Left cardiac atrium (tissue), 4 donors: ENCODE results near the gene COPE. TPM values are rescaled to one million over a fixed set of nuclear protein-coding genes. Genes with fewer than 3 reads are reported as not detected.

Experiments
- ATAC-seq, 2 donors: fragments of 200-7000 bp; cut with Tn5 transposase; one replicate each; pipeline ENCODE4 v1.9.1; 2020; ENCODE audit warnings: mild to moderate bottlenecking in 2 of 2, moderate library complexity in 2 of 2
- DNase-seq: peaks from one replicate; pipeline ENCODE4 v3.0.0-alpha.2; 2020
- intact Hi-C, 2 donors: fragments of 100-400 bp; cut with DNase I; formaldehyde crosslinking; loops; one replicate each; pipeline versions ENCODE4 v1.14.1 to v1.15.1; 2022 to 2023
- total RNA-seq, 2 donors: library from RNA; stranded (reverse); fragmentation: NEBNext Ultra II Directional; extraction: Animal tissue kit (Norgen Biotek cat#: 25700); gene quantifications; one replicate each; pipeline ENCODE4 v1.2.1, GENCODE V29; 2021
- donor health status: DM: no; HTN: yes; CAD: no.
- donor health status: DM: no; HTN: yes; CAD: no; lungs with severe emphysema.
- donor health status: DM: yes; HTN: yes; CAD: no.
- donor health status: Dilated cardiomyopathy.

COPE gene
- total RNA-seq, 2 donors from 2014 or later: 136 to 149 TPM

DNA sequence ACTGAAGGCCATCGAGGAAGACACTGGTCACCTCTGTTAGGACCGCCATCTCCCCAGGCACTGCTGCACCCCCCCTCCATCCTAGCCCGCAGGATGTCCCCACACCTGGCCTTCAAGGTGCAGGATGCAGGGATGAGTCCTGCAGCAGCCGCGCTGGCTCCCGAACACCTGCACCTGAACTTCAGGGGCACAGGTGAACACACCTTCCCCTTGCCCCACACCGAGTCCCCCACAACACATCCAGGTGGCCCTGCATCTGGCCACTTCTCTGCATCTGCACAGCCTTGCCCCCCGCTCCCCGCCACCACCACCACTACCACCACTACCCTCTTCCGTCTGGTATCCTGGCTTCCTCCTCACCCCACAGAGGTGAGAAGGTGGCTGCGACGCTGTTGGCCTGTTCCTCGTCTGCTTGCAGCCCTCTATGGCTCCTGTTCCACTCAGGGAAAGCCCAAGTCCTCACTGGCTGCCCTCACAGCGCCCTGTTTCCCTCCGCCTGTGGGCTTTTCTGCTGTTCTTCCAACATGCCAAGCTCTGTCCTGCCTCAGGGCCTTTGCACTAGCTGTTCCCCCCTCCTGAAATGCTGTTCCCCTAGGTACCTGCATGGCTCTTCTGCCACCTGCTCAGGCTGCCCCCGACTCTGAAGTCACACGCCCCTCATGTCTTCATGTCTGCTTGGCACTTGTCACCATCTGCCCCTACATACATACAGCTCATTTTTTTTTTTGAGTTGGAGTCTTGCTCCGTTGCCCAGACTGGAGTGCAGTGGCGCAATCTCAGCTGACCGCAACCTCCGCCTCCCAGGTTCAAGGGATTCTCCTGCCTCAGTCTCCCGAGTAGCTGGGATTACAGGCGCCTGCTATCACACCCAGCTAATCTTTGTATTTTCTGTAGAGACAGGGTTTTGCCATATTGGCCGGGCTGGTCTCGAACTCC, 21.8 kb downstream of the COPE start:
- DNase-seq (no peak), ATAC-seq (no peak)
- intact Hi-C loops: no loop called here

DNA sequence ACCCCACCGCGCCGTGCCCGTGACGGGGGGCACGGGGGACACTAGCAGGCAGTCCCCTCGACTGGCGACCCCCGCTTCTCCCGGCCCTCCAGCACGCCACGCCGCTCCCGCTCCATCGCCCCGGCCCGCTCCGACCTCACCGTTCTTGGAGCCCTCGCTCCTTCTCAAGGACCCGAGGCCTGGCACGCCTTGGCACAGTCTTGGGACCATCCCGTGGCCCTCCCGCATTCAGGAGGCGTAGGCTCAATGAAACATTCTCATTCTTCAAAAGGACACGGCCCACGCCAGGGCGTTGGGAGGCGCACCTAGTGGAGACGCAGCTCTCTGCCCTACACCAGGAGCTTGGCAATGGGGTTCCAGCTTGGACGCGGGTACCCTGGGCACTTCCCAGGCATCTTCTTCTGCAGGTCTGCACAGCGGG, 22.8 kb downstream of the COPE start:
- ATAC-seq (no peak), DNase-seq (no peak)
- intact Hi-C loops: no loop called here

DNA sequence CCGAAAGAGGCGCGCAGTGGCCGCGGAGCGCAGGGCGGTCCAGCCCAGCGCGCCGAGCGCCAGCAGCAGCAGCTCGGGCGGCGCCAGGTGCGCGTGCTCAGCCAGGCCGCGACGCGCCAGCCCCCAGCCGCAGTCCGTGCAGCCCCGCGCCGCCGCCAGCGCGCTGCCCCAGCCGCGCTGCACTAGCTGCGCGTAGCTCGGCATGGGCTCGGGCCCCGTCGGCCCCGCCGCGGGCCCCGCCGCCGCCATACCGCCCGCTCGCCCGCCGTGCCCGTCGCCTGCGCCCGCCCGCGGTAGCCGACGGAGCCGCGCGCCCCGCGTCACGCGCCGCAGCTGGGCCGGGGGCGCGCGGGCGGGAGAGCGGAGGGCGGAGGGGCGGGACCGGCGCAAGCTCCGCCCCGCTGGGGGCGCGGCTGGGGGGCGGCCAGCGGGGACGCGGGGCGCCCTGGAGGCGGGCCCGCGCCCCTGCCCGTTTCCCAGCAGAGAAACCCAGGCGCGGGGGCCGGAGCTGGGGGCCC, 23.3 kb downstream of the COPE start, which contains the start of gene CERS1:
CERS1 (minus strand) TSS at position 335 of the 518 bp plus-strand sequence; CDS start at position 249, 86 bp downstream.
- intact Hi-C loops: no loop called here
- no peak for DNase-seq
- no peak for ATAC-seq

DNA sequence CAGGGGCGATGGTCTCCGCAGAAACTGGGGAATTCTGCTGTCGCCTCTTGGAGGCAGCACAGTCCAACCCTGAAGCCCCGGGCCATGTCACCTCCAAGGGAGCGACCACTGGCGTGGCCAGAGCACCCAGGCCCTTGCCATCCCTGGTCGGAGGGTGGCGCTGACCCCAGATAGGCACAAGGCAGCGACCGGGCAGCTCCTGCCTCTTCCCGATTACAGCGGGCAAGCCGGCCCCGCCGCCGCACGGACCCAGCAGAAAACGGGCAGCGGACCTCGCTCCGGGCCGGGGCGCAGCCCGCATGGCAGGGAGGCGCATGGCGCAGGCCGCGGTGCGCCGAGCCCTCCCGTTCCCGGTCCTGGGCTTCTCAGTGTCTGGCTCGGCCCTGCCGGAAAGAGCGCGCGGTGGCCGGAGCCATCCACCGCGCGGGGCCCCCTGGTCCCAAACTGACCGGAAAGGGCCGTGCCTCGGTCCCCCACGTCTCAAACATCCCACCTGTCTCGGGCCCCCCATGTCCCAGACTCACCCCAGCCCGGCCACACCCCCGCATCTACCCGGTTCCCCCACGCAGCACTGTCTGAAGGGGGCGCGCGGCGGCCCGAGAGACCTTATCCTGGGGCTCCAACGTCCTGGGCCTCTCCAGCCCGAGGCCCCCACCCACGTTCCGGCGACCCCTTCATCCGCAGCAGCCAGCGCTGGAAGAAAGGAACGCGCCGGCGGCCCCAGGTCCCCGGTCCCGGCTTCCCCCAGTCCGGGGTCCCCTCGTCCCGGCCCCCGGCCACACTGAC, 24.0 kb downstream of the COPE start:
- intact Hi-C loops: no loop called here
- ATAC-seq: peak; percentile 41 to 49
- peak; percentile 56 for DNase-seq

DNA sequence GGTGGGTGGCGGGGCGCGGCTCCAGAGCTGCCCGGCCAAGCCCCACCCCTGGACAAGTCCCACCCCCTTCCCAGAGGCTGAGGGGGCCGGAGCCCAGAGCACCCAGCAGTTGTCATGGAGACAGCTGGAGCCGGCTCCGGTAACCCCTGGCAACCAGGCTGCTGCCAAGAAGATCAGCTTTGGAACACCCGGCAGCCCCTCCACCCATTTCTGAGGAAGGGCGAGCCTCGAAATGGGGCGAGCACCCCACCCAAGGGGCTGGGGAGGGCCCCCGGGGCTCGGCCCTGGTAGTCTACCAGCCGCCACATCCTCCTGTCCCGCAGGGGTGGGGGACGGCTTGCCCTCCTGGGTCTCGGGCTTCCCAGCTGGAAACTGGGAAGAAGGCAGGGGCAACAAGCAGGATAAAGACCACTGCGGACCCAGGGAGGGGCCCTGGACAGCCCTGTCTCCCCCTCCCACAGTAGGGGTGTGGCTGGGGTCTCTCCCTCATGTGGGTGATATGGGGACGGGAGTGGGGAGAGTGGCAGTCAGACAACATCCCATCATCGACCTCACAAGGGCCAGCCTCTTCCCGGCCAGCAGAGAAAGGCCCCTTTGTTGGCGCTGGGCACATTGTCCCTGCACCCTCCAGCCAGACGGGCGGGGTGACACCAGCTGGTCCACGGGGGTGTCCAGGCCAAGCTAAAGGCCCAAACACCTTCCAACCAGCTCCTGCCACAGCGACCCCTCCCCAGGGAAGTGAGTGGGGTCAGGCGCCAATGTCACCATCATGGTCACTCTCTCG, 24.7 kb downstream of the COPE start:
- no peak for DNase-seq
- ATAC-seq: peak; percentile 37 to 40
- intact Hi-C loops: no loop called here

DNA sequence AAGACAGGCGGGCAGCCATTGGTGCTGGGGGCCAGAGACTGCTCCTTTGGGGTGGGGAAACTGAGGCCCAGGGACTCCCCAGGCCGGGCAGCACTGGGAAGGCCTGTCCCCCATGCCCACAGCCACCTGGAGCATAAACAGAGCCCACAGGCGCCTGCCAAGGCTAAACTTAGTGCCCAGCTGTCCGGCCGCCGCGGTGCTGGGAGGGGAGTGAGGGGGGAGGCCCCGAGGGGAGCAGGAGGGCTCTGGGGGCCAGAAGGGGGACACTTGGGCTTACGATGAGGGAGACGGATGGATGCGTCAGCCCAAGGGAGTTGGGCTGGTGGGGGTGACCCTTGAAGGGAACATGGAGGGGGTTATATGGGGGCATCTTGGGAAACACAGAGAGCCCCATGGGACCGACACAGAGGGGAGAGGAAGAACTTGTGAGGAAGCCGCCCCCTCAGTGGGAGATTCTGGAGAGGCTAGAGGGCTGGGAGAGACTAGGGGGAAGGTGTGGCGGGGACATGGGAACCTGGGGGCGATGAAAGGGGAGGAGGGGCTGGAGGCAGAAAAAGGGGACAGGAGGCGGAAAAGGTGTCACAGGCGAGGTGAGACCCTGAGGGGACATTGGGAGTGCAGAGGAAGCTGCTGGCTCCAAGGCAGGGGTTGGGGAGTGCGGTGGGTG, 25.5 kb downstream of the COPE start:
- intact Hi-C loops: no loop called here
- ATAC-seq (no peak), DNase-seq (no peak)

DNA sequence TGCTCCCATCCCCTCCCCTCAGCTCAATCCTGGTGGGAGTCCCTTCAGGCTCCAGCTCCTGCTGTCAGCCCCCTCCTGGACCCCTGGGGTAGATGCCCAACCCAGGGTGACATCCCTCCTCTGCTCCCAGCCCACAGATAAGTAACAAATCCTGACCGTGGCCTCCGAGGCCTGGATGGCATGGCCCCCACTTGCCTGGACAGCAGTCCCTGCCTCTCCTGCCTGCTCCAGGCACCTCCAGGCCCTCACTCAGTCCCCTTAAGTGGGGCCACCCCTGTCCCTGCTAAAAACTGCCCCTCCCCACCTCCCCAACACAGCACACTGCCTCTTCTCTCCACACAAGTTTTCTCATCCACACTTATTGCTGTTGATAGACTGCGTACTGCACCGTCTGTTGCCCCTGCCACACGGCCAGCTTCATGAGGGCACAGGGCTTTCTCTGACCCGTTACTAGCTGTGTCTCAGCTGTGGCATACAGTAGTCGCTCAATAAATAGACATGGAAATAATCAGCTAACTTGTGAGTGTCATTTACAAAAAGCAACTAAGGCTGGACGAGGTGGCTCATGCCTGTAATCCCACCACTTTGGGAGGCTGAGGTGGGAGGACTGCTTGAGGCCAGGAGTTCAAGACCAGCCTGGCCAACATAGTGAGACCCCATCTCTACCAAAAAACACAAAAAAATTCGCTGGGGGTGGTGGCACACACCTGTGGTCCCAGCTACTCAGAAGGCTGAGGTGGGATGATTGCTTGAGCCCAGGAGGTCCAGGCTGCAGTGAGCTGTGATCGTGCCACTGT, 29.0 kb downstream of the COPE start:
- intact Hi-C loops: no loop called here
- ATAC-seq (no peak), DNase-seq (no peak)

DNA sequence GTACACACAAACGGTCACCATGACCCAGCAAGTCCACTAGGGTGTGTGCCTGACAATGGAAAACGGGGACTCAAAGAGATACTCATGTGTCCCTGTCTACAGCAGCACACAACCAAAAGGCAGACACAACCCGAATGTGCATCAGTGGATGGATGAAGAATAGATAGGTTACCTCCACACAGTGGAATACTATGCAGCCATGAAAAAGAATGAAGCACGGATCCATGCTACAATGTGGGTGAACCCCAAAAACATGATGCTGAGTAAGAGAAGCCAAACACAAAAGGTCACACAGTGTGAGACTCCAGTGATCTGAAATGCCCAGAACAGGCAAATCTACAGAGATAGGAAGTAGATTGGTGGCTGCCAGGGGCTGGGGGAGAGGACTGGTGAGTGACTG, 32.2 kb downstream of the COPE start:
- ATAC-seq (no peak), DNase-seq (no peak)
- intact Hi-C loops: no loop called here

DNA sequence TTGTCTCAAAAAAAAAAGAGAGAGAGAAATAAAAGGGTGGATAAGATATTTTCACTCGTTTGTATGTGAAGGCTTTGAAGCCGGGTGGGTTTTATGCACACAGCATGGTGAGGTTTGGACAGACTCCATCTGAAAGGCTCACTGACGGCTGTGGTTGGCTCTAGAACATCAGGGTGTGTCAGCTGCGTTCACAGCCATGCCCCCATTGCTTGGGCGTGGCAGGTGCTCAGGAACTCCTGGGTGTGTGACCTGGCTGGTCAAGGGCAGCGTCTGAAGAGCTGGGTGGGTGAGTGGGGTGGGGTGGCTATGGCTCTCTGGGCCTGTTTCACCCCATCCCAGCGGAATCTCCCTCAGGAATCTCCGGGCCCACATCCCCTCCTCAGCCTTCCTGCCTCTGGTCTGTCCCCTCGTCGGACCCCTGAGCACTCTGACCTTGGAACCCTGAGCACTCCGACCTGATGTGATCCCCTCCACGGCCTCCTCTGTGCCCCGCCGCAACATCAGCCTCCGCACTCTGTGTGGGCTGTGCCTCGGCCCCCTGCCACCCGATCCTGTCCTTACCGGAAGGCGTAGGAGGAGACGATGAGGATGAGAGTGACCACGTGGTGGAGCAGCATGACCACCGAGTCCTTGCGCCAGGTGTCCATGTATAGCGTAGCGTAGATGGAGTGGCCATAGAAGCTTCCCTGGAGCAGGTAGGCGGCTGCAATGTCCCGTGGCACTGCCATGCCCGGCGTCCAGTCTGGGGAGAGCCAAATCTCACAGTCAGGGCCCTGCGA, 35.5 kb downstream of the COPE start:
- no peak for DNase-seq
- intact Hi-C loops: no loop called here
- no peak for ATAC-seq

DNA sequence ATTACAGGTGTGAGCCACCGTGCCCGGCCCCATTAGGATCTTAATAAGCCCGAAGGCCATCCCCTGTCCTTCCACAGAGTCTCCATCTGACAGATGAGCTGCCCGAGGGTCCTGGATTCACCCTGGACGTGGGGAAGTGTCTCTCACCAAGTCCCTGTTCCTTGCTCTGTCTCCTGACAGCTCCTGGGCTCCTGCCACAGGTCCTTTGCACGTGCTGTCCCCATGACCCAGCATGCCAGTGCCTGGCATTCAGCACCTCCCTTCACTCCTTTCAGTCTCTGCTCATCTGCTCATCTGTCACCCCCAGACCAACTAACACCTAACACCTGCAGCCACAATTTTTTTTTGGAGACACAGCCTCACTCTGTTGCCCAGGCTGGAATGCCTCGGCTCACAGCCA, 37.7 kb downstream of the COPE start:
- DNase-seq (no peak), ATAC-seq (no peak)
- intact Hi-C loops: no loop called here

DNA sequence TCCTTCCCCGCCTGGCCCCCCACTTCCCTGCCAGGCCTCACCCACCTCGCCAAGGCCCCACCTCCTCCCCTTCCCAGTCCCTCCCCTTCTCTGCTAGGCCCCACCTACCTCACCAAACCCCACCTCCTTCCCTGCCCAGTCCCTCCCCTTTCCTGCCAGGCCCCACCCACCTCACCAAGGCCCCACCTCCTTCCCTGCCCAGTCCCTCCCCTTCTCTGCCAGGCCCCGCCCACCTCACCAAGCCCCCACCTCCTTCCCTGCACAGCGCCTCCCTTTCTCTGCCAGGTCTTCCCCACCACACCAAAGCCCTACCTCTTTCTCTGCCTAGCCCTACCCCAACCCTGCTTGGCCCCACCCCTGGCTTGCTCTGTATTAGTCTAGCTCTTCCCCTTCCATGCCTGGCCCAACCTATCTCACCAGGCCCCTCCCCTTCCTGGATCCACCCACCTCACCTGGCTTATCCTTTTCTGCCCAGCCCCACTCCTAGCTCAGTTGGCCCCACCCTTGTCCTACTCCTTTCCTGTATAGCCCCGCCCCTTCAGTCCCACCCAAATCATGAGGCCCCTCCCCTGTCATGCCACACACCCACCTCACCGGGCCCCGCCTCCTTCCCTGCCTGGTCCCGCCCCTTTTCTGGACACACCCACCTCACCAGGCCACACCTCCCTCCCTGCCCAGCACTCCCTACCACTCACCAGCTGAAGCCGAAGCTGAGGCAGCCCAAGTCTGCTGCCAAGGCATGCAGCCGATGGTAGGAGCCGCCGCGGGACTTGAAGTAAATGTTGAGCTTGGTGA, 39.4 kb downstream of the COPE start:
- ATAC-seq: peak in 1 of 2 donors; percentile 29

DNA sequence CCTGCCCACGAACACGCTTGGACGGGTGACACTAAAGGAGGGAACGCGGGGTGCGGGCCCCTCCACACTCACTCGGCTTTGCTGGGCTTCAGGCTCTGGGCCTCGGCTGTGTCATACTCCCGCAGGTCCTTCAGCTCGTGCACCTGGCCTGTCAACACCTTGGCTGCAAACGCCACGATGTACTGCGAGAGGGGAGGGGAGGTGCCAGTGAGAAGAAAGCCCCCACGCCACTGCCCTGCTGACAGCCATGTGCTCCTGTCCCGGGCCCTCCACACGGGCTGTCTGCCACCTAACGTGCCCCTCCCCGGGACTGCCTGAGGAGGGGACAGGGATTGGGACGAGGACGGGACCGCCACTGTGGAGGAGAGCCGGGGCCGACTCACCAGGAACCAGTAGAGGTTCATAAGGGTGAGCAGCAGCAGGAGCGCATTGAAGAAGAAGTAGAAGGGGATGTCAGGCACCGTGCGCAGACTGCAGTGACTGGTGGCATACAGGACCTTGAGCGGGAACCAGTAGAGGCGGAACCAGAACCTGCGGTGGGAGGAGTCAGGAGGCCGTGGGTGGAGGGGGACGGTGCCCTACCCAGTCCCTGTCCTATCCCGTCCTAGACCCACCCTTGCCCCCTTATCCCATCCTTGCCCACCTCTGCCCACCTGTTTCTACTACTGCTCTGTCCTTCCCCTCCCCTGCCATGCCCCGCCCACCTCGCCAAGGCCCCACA, 40.2 kb downstream of the COPE start:
- intact Hi-C loops: no loop called here
- no peak for DNase-seq
- ATAC-seq: peak in 1 of 2 donors; percentile 8

More for the DNA sequence above, 39.4 kb downstream of the COPE start:
- intact Hi-C loops: no loop called here
- no peak for DNase-seq

DNA sequence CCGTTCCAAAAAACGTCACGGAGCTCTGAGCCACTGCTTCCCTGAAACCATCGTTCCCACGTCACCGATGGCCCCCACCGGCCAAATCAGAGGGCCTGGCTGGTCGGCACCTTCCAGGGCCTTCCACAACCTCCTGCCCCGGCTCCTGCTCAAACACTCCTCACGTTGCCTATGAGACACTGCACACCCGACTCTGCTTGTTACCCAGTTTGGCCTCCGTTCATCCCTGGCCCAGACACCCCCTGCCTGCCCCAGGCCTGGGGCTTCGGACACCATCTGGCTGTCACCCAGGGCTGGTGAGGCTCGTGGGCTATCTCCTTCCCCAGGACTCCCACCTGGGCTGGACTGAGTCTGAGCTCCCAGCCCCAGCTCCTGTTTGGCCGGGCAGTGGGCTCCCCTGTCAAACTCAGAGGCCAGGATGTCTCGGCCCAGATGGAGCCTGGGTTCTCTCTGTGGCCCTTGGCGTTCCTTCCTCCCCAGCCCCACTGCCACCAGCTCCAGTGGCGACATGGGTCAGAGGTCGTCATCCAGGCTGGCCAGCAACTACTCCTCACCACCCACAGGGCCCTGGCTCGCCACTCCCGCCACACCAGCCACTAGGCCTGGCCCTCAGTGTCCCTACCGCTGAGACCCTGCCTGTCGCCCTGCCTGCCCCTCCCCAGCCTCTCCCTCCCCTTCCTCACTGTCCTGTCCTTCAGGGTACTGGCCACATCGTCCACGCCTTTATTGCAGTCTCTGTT, 41.0 kb downstream of the COPE start:
- ATAC-seq: no peak
- no peak for DNase-seq
- intact Hi-C loops: no loop called here

DNA sequence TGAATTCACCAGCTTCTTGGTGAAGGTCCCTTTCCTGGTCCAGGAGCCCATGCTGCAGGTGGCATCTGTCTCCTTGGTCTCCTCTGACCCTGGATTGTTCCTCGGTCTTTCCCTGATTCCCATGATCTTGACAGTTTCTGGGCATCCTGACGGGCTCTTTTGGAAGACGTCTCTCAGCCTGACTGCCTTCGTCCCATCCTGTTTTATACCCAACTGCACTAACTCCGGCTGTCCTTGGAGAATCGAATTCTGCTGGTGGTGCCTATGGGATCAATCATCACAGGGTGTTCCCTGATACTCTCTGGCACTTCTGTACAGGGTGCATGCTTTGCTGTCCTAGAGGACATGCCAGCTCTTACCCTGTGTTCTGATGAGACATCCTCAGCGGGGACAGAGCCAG, 42.3 kb downstream of the COPE start:
- intact Hi-C loops: no loop called here
- ATAC-seq (no peak), DNase-seq (no peak)

DNA sequence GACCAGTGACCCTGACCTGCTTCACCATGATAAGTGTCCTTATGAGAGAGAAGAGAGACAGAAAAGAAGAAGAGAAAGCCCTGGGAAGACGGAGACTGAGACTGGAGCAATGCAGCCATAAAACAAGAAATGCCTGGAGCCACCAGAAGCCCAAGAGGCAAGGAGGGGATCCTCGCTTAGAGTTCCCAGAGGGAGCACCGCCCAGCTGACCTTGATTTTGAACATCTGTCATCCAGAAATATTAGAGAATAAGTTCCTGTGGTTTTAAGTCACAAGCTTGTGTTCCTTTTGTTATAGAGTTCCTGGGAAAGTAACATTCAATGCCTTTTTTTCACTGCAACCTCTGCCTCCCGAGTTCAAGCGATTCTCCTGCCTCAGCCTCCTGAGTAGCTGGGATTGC, 43.5 kb downstream of the COPE start:
- intact Hi-C loops: no loop called here
- ATAC-seq: no peak
- DNase-seq: no peak
